Loucy (cell line): ENCODE results near the gene OXLD1.

Experiments
- H2AFZ ChIP-seq: fragments of 200-600 bp; sonication (generic); 2 replicates; pipeline ENCODE4 v1.6.0; 2016; ENCODE audit warnings: antibody characterized with exemption, mild to moderate bottlenecking, low read length, moderate library complexity
- H3F3A ChIP-seq: fragments of 200-600 bp; 2 replicates; pipeline ENCODE4 v1.6.0; 2016; ENCODE audit warnings: antibody characterized with exemption, low read depth, mild to moderate bottlenecking
- H3K27me3 ChIP-seq: fragments of 200-600 bp; sonication (generic); 2 replicates; pipeline ENCODE4 v1.6.1; 2014; ENCODE audit warnings: low read length, mild to moderate bottlenecking; ENCODE audit not compliant: insufficient read depth, poor library complexity, severe bottlenecking
- H3K36me3 ChIP-seq: fragments of 200-600 bp; sonication (generic); 2 replicates; pipeline ENCODE4 v1.6.1; 2016; ENCODE audit warnings: low read length; ENCODE audit not compliant: insufficient read depth
- H3K4me1 ChIP-seq: fragments of 200-600 bp; sonication (generic); 2 replicates; pipeline ENCODE4 v1.5.1; 2014; ENCODE audit warnings: low read length, mild to moderate bottlenecking; ENCODE audit not compliant: insufficient read depth, poor library complexity, severe bottlenecking
- H3K4me2 ChIP-seq: fragments of 200-600 bp; sonication (generic); 2 replicates; pipeline ENCODE4 v1.6.0; 2014; ENCODE audit warnings: antibody characterized with exemption, low read length, low read depth, mild to moderate bottlenecking; ENCODE audit not compliant: poor library complexity, severe bottlenecking
- H3K4me3 ChIP-seq: fragments of 200-600 bp; sonication (generic); 2 replicates; pipeline ENCODE4 v1.5.1; 2014; ENCODE audit warnings: low read length, mild to moderate bottlenecking, mixed read lengths; ENCODE audit not compliant: poor library complexity, severe bottlenecking
- H3K79me2 ChIP-seq: fragments of 200-600 bp; sonication (generic); 2 replicates; pipeline ENCODE4 v1.6.1; 2014; ENCODE audit warnings: low read length; ENCODE audit not compliant: insufficient read depth
- H3K9ac ChIP-seq: fragments of 200-600 bp; sonication (generic); 2 replicates; pipeline ENCODE4 v1.6.0; 2014; ENCODE audit warnings: mild to moderate bottlenecking, low read depth, low read length, moderate library complexity; ENCODE audit not compliant: poor library complexity, severe bottlenecking
- H3K9me2 ChIP-seq: fragments of 200-600 bp; sonication (generic); replicated peaks from 2 replicates; pipeline ENCODE4 v1.6.1; 2016; ENCODE audit warnings: low read depth, low read length, mixed read lengths
- H3K9me3 ChIP-seq: fragments of 200-600 bp; sonication (generic); 2 replicates; pipeline ENCODE4 v1.6.1; 2014; ENCODE audit warnings: mild to moderate bottlenecking, antibody characterized with exemption, low read length, low read depth; ENCODE audit not compliant: insufficient read depth
- H4K20me1 ChIP-seq: fragments of 200-600 bp; sonication (generic); 2 replicates; pipeline ENCODE4 v1.6.0; 2014; ENCODE audit warnings: antibody characterized with exemption, low read length, mild to moderate bottlenecking; ENCODE audit not compliant: insufficient read depth, poor library complexity, severe bottlenecking
- EZH2phosphoT487 ChIP-seq: fragments of 200-600 bp; IDR thresholded peaks from 2 replicates; pipeline ENCODE4 v1.6.1; 2018; ENCODE audit warnings: antibody characterized with exemption, mild to moderate bottlenecking, moderate library complexity, borderline replicate concordance
- TF ChIP-seq, protein P1 (sequence below): fragments of 200-600 bp; sonication (generic); conservative IDR thresholded peaks from 2 replicates; pipeline ENCODE4 v1.5.1; 2014; ENCODE audit warnings: mild to moderate bottlenecking, antibody characterized with exemption, low read length

OXLD1 gene

DNA sequence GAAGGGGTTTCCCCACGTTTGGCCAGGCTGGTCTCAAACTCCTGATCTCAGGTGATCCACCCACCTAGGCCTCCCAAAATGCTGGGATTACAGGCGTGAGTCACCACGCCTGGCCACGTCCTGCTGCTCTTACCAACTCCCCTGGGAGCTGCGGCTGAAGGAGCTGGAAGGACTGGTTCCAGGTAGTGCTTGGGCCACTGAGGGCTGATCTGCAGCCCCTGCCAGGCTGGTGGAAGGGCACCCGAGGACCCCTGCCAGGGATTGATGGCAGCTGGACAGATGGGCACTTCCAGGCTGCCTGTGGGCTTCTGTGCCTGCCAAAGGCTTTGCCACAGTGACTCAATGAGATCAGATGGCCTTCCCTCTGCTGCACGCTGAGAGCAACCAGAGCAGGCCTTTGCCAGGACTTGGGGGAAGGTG is 2.3 kb downstream of the OXLD1 start:
- no peaks in the 10 kb centered on the region for H3K9me3 ChIP-seq
- H3K79me2 ChIP-seq, result peaks cover 47% of the 10 kb centered on the region
- no peak overlapping the region for H3K4me2 ChIP-seq
- peaks cover 38% of the 10 kb centered on the region for H3K4me1 ChIP-seq
- no peaks in the 10 kb centered on the region for H3K27me3 ChIP-seq
- H3K9ac ChIP-seq, result no peak overlapping the region
- H3F3A ChIP-seq, result peaks cover 8% of the 10 kb centered on the region
- TF ChIP-seq, protein P1, sequence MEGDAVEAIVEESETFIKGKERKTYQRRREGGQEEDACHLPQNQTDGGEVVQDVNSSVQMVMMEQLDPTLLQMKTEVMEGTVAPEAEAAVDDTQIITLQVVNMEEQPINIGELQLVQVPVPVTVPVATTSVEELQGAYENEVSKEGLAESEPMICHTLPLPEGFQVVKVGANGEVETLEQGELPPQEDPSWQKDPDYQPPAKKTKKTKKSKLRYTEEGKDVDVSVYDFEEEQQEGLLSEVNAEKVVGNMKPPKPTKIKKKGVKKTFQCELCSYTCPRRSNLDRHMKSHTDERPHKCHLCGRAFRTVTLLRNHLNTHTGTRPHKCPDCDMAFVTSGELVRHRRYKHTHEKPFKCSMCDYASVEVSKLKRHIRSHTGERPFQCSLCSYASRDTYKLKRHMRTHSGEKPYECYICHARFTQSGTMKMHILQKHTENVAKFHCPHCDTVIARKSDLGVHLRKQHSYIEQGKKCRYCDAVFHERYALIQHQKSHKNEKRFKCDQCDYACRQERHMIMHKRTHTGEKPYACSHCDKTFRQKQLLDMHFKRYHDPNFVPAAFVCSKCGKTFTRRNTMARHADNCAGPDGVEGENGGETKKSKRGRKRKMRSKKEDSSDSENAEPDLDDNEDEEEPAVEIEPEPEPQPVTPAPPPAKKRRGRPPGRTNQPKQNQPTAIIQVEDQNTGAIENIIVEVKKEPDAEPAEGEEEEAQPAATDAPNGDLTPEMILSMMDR, result no peak
- H3K9me2 ChIP-seq, result no peaks in the 10 kb centered on the region
- H4K20me1 ChIP-seq, result peaks cover 10% of the 10 kb centered on the region
- H3K36me3 ChIP-seq, result no peaks in the 10 kb centered on the region
- no peak overlapping the region for H3K4me3 ChIP-seq
- no peak overlapping the region for H2AFZ ChIP-seq

DNA sequence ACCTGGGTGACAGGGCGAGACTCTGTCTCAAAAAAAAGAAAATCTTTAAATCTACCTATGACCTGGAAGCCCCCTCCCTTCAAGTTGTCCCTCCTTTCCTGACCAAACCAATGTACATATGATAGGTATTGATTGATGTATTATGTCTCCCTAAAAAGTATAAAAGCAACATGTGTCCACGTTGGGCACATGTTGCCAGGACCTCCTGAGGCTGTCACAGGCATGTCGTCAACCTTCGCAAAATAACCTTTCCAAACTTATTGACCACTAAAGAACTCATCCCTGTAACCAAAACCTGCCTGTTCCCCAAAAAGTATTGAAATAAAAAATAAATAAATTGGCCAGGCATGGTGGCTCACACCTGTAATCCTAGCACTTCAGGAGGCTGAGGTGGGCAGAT is 4.4 kb downstream of the OXLD1 start:
- TF ChIP-seq EZH2phosphoT487, result no peak
- TF ChIP-seq, protein P1, result no peak
- no peak overlapping the region for H3K4me2 ChIP-seq
- H3K79me2 ChIP-seq, result peaks cover 27% of the 10 kb centered on the region
- H3F3A ChIP-seq, result peaks cover 8% of the 10 kb centered on the region
- H3K27me3 ChIP-seq, result no peaks in the 10 kb centered on the region
- no peak overlapping the region for H3K4me3 ChIP-seq
- H3K4me1 ChIP-seq, result peaks cover 30% of the 10 kb centered on the region
- H3K9ac ChIP-seq, result no peak overlapping the region
- H3K36me3 ChIP-seq, result no peaks in the 10 kb centered on the region
- H4K20me1 ChIP-seq, result peaks cover 3% of the 10 kb centered on the region
- H3K9me3 ChIP-seq, result no peaks in the 10 kb centered on the region
- no peak overlapping the region for H2AFZ ChIP-seq
- no peaks in the 10 kb centered on the region for H3K9me2 ChIP-seq

DNA sequence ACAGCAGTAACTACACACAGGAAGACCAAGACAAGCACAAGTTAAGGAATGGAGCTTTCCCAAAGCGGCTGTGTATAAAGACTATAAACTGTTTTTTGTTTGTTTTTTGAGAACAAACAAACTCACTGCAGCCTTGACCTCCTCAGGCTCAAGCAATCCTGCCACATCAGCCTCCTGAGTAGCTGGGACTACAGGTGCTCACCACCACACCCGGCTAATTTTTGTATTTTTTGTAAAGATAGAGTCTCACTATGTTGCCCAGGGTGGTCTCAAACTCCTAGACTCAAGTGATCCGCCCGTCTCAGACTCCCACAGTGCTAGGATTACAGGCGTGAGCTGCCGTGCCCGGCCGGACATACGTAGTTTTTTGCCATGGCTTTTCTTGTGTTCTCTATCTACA is 6.0 kb downstream of the OXLD1 start:
- no peaks in the 10 kb centered on the region for H3K9me3 ChIP-seq
- TF ChIP-seq EZH2phosphoT487, result no peak
- TF ChIP-seq, protein P1, result no peak
- H3K27me3 ChIP-seq, result no peaks in the 10 kb centered on the region
- H3K9ac ChIP-seq, result no peak overlapping the region
- H3F3A ChIP-seq, result peaks cover 3% of the 10 kb centered on the region; the same call in 1 of the 2 replicates
- H3K36me3 ChIP-seq, result no peaks in the 10 kb centered on the region
- H3K4me3 ChIP-seq, result no peak overlapping the region
- peaks cover 3% of the 10 kb centered on the region for H4K20me1 ChIP-seq
- no peak overlapping the region for H3K4me2 ChIP-seq
- no peaks in the 10 kb centered on the region for H3K9me2 ChIP-seq
- H3K79me2 ChIP-seq, result peaks cover 15% of the 10 kb centered on the region
- no peak overlapping the region for H2AFZ ChIP-seq
- H3K4me1 ChIP-seq, result peaks cover 35% of the 10 kb centered on the region
